ENCODE results near the gene SRRM5.
A peak's percentile ranks its signal among the peaks of the same experiment; 100 is the strongest.
"Not testable (repeated sequence)": the region's sequence is repeated elsewhere in the genome, so short reads cannot be mapped to it uniquely, and the experiment has no call there.

Gene SRRM5

GRCh38 chr19:43640424-43640757 lies 28.5 kb downstream of the SRRM5 start:
- Histone ChIP-seq H3K27ac (ENCODE audit: low read depth, low read length, severe bottlenecking) (no peak overlapping the region), H3K4me3 (ENCODE audit: extremely low read depth, insufficient read depth, low read length, poor library complexity, severe bottlenecking) (peak overlapping the region; percentile 51), H3K36me3 (ENCODE audit: control insufficient read depth, insufficient read depth, low read length) (no peaks in the 10 kb centered on the region), H3K4me1 (ENCODE audit: control insufficient read depth, insufficient read depth, low read length, poor library complexity, severe bottlenecking) (peaks cover 12% of the 10 kb centered on the region), H3K9me3 (ENCODE audit: control insufficient read depth, low read length) (no peaks in the 10 kb centered on the region)
- WGBS, 2 experiments (ENCODE audit: insufficient coverage in 2 of 2): 5 to 40% methylated on average over 3 to 7 of the region's 9 CpGs

GRCh38 chr19:43641333-43641732 lies 29.4 kb downstream of the SRRM5 start:
- 56 to 90% methylated on average over 1 to 2 of the region's 2 CpGs for WGBS, 2 experiments (ENCODE audit: insufficient coverage in 2 of 2)
- no peaks in the 10 kb centered on the region for H3K9me3 ChIP-seq (ENCODE audit: control insufficient read depth, low read length)
- no peak overlapping the region for H3K27ac ChIP-seq (ENCODE audit: low read depth, low read length, severe bottlenecking)
- no peak overlapping the region for H3K4me3 ChIP-seq (ENCODE audit: extremely low read depth, insufficient read depth, low read length, poor library complexity, severe bottlenecking)
- H3K4me1 ChIP-seq (ENCODE audit: control insufficient read depth, insufficient read depth, low read length, poor library complexity, severe bottlenecking): peaks cover 6% of the 10 kb centered on the region
- peaks cover 5% of the 10 kb centered on the region for H3K36me3 ChIP-seq (ENCODE audit: control insufficient read depth, insufficient read depth, low read length)

- Histone ChIP-seq H3K9me3 (ENCODE audit: control insufficient read depth, low read length) (no peaks in the 10 kb centered on the region), H3K36me3 (ENCODE audit: control insufficient read depth, insufficient read depth, low read length) (peaks cover 11% of the 10 kb centered on the region), H3K27ac (ENCODE audit: low read depth, low read length, severe bottlenecking) (no peak overlapping the region), H3K4me1 (ENCODE audit: control insufficient read depth, insufficient read depth, low read length, poor library complexity, severe bottlenecking) (peaks cover 4% of the 10 kb centered on the region), H3K4me3 (ENCODE audit: extremely low read depth, insufficient read depth, low read length, poor library complexity, severe bottlenecking) (no peak overlapping the region)
- 75 to 93% methylated on average over 3 to 4 of the region's 4 CpGs for WGBS, 2 experiments (ENCODE audit: insufficient coverage in 2 of 2)
Measured at GRCh38 chr19:43642531-43642930, 30.6 kb downstream of the SRRM5 start.

- WGBS, 2 experiments (ENCODE audit: insufficient coverage in 2 of 2): no CpG with 5 or more reads among the region's 3 CpGs
- Histone ChIP-seq H3K9me3 (ENCODE audit: control insufficient read depth, low read length) (no peaks in the 10 kb centered on the region), H3K4me1 (ENCODE audit: control insufficient read depth, insufficient read depth, low read length, poor library complexity, severe bottlenecking) (peaks cover 4% of the 10 kb centered on the region), H3K4me3 (ENCODE audit: extremely low read depth, insufficient read depth, low read length, poor library complexity, severe bottlenecking) (no peak overlapping the region), H3K27ac (ENCODE audit: low read depth, low read length, severe bottlenecking) (no peak overlapping the region), H3K36me3 (ENCODE audit: control insufficient read depth, insufficient read depth, low read length) (peaks cover 19% of the 10 kb centered on the region)
Measured at GRCh38 chr19:43643326-43643725, 31.4 kb downstream of the SRRM5 start.

- peaks cover 1% of the 10 kb centered on the region for H3K4me1 ChIP-seq (ENCODE audit: control insufficient read depth, insufficient read depth, low read length, poor library complexity, severe bottlenecking)
- no peak overlapping the region for H3K4me3 ChIP-seq (ENCODE audit: extremely low read depth, insufficient read depth, low read length, poor library complexity, severe bottlenecking)
- 85 to 90% methylated on average over 12 to 13 of the region's 13 CpGs for WGBS, 2 experiments (ENCODE audit: insufficient coverage in 2 of 2)
- H3K9me3 ChIP-seq (ENCODE audit: control insufficient read depth, low read length): no peaks in the 10 kb centered on the region
- H3K36me3 ChIP-seq (ENCODE audit: control insufficient read depth, insufficient read depth, low read length): peaks cover 28% of the 10 kb centered on the region
- no peak overlapping the region for H3K27ac ChIP-seq (ENCODE audit: low read depth, low read length, severe bottlenecking)
Measured at GRCh38 chr19:43644181-43644580, 32.3 kb downstream of the SRRM5 start.

- Histone ChIP-seq H3K4me3 (ENCODE audit: extremely low read depth, insufficient read depth, low read length, poor library complexity, severe bottlenecking) (no peak overlapping the region), H3K36me3 (ENCODE audit: control insufficient read depth, insufficient read depth, low read length) (peaks cover 58% of the 10 kb centered on the region), H3K4me1 (ENCODE audit: control insufficient read depth, insufficient read depth, low read length, poor library complexity, severe bottlenecking) (no peaks in the 10 kb centered on the region), H3K9me3 (ENCODE audit: control insufficient read depth, low read length) (no peaks in the 10 kb centered on the region), H3K27ac (ENCODE audit: low read depth, low read length, severe bottlenecking) (no peak overlapping the region)
- 86 to 93% methylated on average over 3 to 4 of the region's 6 CpGs for WGBS, 2 experiments (ENCODE audit: insufficient coverage in 2 of 2)
Measured at GRCh38 chr19:43648633-43649032, 36.7 kb downstream of the SRRM5 start.

- Histone ChIP-seq H3K4me1 (ENCODE audit: control insufficient read depth, insufficient read depth, low read length, poor library complexity, severe bottlenecking) (no peaks in the 10 kb centered on the region), H3K9me3 (ENCODE audit: control insufficient read depth, low read length) (no peaks in the 10 kb centered on the region), H3K36me3 (ENCODE audit: control insufficient read depth, insufficient read depth, low read length) (peaks cover 63% of the 10 kb centered on the region), H3K4me3 (ENCODE audit: extremely low read depth, insufficient read depth, low read length, poor library complexity, severe bottlenecking) (no peak overlapping the region), H3K27ac (ENCODE audit: low read depth, low read length, severe bottlenecking) (no peak overlapping the region)
- 93 to 96% methylated on average over 2 of the region's 2 CpGs for WGBS, 2 experiments (ENCODE audit: insufficient coverage in 2 of 2)
Measured at GRCh38 chr19:43649514-43649913, 37.6 kb downstream of the SRRM5 start.

- not testable (repeated sequence) for H3K4me3 ChIP-seq (ENCODE audit: extremely low read depth, insufficient read depth, low read length, poor library complexity, severe bottlenecking); H3K9me3 ChIP-seq (ENCODE audit: control insufficient read depth, low read length); H3K27ac ChIP-seq (ENCODE audit: low read depth, low read length, severe bottlenecking); H3K4me1 ChIP-seq (ENCODE audit: control insufficient read depth, insufficient read depth, low read length, poor library complexity, severe bottlenecking)
- 100% methylated on average over 3 of the region's 7 CpGs for WGBS, 2 experiments (ENCODE audit: insufficient coverage in 2 of 2)
- H3K36me3 ChIP-seq (ENCODE audit: control insufficient read depth, insufficient read depth, low read length): peaks cover 71% of the 10 kb centered on the region
Measured at GRCh38 chr19:43650276-43650675, 38.4 kb downstream of the SRRM5 start.

- Histone ChIP-seq H3K4me3 (ENCODE audit: extremely low read depth, insufficient read depth, low read length, poor library complexity, severe bottlenecking) (no peak overlapping the region), H3K27ac (ENCODE audit: low read depth, low read length, severe bottlenecking) (no peak overlapping the region), H3K4me1 (ENCODE audit: control insufficient read depth, insufficient read depth, low read length, poor library complexity, severe bottlenecking) (no peaks in the 10 kb centered on the region), H3K9me3 (ENCODE audit: control insufficient read depth, low read length) (no peaks in the 10 kb centered on the region), H3K36me3 (ENCODE audit: control insufficient read depth, insufficient read depth, low read length) (peaks cover 77% of the 10 kb centered on the region)
- WGBS, 2 experiments (ENCODE audit: insufficient coverage in 2 of 2): 88 to 94% methylated on average over 9 to 10 of the region's 14 CpGs
Measured at GRCh38 chr19:43651758-43652545, 40.1 kb downstream of the SRRM5 start.

GRCh38 chr19:43652546-43652874 lies 40.6 kb downstream of the SRRM5 start:
- Histone ChIP-seq H3K9me3 (ENCODE audit: control insufficient read depth, low read length) (no peaks in the 10 kb centered on the region), H3K27ac (ENCODE audit: low read depth, low read length, severe bottlenecking) (no peak overlapping the region), H3K4me3 (ENCODE audit: extremely low read depth, insufficient read depth, low read length, poor library complexity, severe bottlenecking) (no peak overlapping the region), H3K36me3 (ENCODE audit: control insufficient read depth, insufficient read depth, low read length) (peaks cover 77% of the 10 kb centered on the region), H3K4me1 (ENCODE audit: control insufficient read depth, insufficient read depth, low read length, poor library complexity, severe bottlenecking) (no peaks in the 10 kb centered on the region)
- WGBS, 2 experiments (ENCODE audit: insufficient coverage in 2 of 2): 88 to 96% methylated on average over 4 of the region's 5 CpGs

- H3K36me3 ChIP-seq (ENCODE audit: control insufficient read depth, insufficient read depth, low read length): peaks cover 75% of the 10 kb centered on the region
- H3K4me3 ChIP-seq (ENCODE audit: extremely low read depth, insufficient read depth, low read length, poor library complexity, severe bottlenecking): no peak overlapping the region
- 79 to 92% methylated on average over 2 to 5 of the region's 6 CpGs for WGBS, 2 experiments (ENCODE audit: insufficient coverage in 2 of 2)
- no peaks in the 10 kb centered on the region for H3K9me3 ChIP-seq (ENCODE audit: control insufficient read depth, low read length)
- H3K27ac ChIP-seq (ENCODE audit: low read depth, low read length, severe bottlenecking): no peak overlapping the region
- H3K4me1 ChIP-seq (ENCODE audit: control insufficient read depth, insufficient read depth, low read length, poor library complexity, severe bottlenecking): no peaks in the 10 kb centered on the region
Measured at GRCh38 chr19:43656436-43656835, 44.5 kb downstream of the SRRM5 start.
